C4-2B (cell line): Measurements from ENCODE around the gene GRAMD4.

Experiments used
- ZFX ChIP-seq: fragments of 450-650 bp; IDR thresholded peaks from 2 replicates; pipeline ENCODE4 v1.6.1; 2017
- TF ChIP-seq, protein P1 (sequence below): fragments of 450-650 bp; conservative IDR thresholded peaks from 2 replicates; pipeline ENCODE4 v1.5.1; 2017; ENCODE audit warnings: mild to moderate bottlenecking

DNA sequence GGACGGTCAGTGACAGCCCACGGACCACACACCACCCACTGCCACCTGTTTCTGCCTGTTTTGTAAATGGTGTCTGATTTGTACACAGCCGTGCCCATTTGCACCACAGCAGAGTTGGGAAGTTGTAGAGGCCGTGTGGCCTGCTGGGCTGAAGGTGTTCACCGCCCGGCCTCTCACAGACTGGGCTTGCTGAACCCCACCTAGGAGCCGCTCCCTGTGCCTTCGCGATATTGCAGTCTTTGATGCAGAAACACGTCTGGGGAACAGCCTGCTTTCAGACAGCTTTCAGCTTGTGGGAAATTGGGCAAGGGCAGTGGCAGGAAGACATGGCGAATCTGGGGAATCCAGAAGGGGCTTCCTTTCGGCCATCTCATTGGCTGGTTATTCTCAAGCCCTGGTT is 9.8 kb upstream of the GRAMD4 start:
- TF ChIP-seq, protein P1, sequence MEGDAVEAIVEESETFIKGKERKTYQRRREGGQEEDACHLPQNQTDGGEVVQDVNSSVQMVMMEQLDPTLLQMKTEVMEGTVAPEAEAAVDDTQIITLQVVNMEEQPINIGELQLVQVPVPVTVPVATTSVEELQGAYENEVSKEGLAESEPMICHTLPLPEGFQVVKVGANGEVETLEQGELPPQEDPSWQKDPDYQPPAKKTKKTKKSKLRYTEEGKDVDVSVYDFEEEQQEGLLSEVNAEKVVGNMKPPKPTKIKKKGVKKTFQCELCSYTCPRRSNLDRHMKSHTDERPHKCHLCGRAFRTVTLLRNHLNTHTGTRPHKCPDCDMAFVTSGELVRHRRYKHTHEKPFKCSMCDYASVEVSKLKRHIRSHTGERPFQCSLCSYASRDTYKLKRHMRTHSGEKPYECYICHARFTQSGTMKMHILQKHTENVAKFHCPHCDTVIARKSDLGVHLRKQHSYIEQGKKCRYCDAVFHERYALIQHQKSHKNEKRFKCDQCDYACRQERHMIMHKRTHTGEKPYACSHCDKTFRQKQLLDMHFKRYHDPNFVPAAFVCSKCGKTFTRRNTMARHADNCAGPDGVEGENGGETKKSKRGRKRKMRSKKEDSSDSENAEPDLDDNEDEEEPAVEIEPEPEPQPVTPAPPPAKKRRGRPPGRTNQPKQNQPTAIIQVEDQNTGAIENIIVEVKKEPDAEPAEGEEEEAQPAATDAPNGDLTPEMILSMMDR = no peak
- no peak for TF ChIP-seq ZFX
